ENCODE data around the gene FAM13C.

The FAM13C gene

GRCh38 chr10:59222788-59223187, 139.6 kb downstream of the FAM13C start:
- Mint-ChIP-seq H3K27ac (no peak overlapping the region), H3K4me3 (no peak overlapping the region), H3K36me3 (no peaks in the 10 kb centered on the region), H3K9me3 (no peaks in the 10 kb centered on the region), H3K27me3 (no peaks in the 10 kb centered on the region), H3K4me1 (no peaks in the 10 kb centered on the region)

GRCh38 chr10:59216178-59216869, 146.0 kb downstream of the FAM13C start:
- Mint-ChIP-seq H3K27me3 (no peaks in the 10 kb centered on the region), H3K4me3 (no peak overlapping the region), H3K9me3 (no peaks in the 10 kb centered on the region), H3K36me3 (no peaks in the 10 kb centered on the region), H3K4me1 (no peaks in the 10 kb centered on the region), H3K27ac (no peak overlapping the region)

GRCh38 chr10:59214160-59214559, 148.2 kb downstream of the FAM13C start:
- H3K4me3 Mint-ChIP-seq: no peak overlapping the region
- H3K27ac Mint-ChIP-seq: no peak overlapping the region
- no peaks in the 10 kb centered on the region for H3K9me3 Mint-ChIP-seq
- H3K36me3 Mint-ChIP-seq: no peaks in the 10 kb centered on the region
- no peaks in the 10 kb centered on the region for H3K27me3 Mint-ChIP-seq
- H3K4me1 Mint-ChIP-seq: no peaks in the 10 kb centered on the region

GRCh38 chr10:59212301-59212798, 150.0 kb downstream of the FAM13C start:
- H3K27ac Mint-ChIP-seq: no peak overlapping the region
- no peaks in the 10 kb centered on the region for H3K4me1 Mint-ChIP-seq
- no peaks in the 10 kb centered on the region for H3K9me3 Mint-ChIP-seq
- no peaks in the 10 kb centered on the region for H3K36me3 Mint-ChIP-seq
- H3K27me3 Mint-ChIP-seq: no peaks in the 10 kb centered on the region
- H3K4me3 Mint-ChIP-seq: no peak overlapping the region

- no peaks in the 10 kb centered on the region for H3K4me1 Mint-ChIP-seq
Observed at GRCh38 chr10:59206204-59206720, 156.1 kb downstream of the FAM13C start.

More at GRCh38 chr10:59206204-59206720, 156.1 kb downstream of the FAM13C start:
- H3K36me3 Mint-ChIP-seq: no peaks in the 10 kb centered on the region
- H3K27ac Mint-ChIP-seq: no peak overlapping the region
- H3K27me3 Mint-ChIP-seq: no peaks in the 10 kb centered on the region
- H3K4me3 Mint-ChIP-seq: no peak overlapping the region
- H3K9me3 Mint-ChIP-seq: peaks cover 4% of the 10 kb centered on the region
